Measurements from ENCODE around the gene PSMG4. TPM values are rescaled to one million over a fixed set of nuclear protein-coding genes. Genes with fewer than 3 reads are reported as not detected.
"Not testable (repeated sequence)": the region's sequence is repeated elsewhere in the genome, so short reads cannot be mapped to it uniquely, and the experiment has no call there.

The PSMG4 gene
- total RNA-seq, 1 donor from 2014 or later: 21.2 TPM

- ATAC-seq; intact Hi-C loops (cut with DNase I): not testable (repeated sequence)
- DNase-seq (ENCODE audit: low spot score): peak; percentile 13
Measured at GRCh38 chr6:3244832-3245161, 13.9 kb upstream of the PSMG4 start.

- intact Hi-C loops (cut with DNase I): no loop called here
- ATAC-seq: no peak
- DNase-seq (ENCODE audit: low spot score): peak; percentile 28
Measured at GRCh38 chr6:3245216-3245615, 13.5 kb upstream of the PSMG4 start.

GRCh38 chr6:3247255-3248146 is 11.2 kb upstream of the PSMG4 start:
- ATAC-seq (peak; percentile 87), DNase-seq (ENCODE audit: low spot score) (peak; percentile 88)
- intact Hi-C loops (cut with DNase I): no loop called here

- intact Hi-C loops (cut with DNase I): loop anchor here (10.0 kb wide), 1 partner anchor 85 kb away; no protein-coding TSS in a partner anchor
- DNase-seq (ENCODE audit: low spot score) (no peak), ATAC-seq (no peak)
Measured at GRCh38 chr6:3249821-3250220, 8.9 kb upstream of the PSMG4 start.

GRCh38 chr6:3250231-3250675 is 8.5 kb upstream of the PSMG4 start:
- intact Hi-C loops (cut with DNase I): loop anchor here (10.0 kb wide), 1 partner anchor 85 kb away; no protein-coding TSS in a partner anchor
- no peak for DNase-seq (ENCODE audit: low spot score)
- no peak for ATAC-seq

- intact Hi-C loops (cut with DNase I): loop anchor here (10.0 kb wide), 1 partner anchor 87 kb away; no protein-coding TSS in a partner anchor
- ATAC-seq: peak; percentile 78
Measured at GRCh38 chr6:3251462-3252314, 7.1 kb upstream of the PSMG4 start.

GRCh38 chr6:3252369-3252768 is 6.4 kb upstream of the PSMG4 start:
- no peak for ATAC-seq
- DNase-seq (ENCODE audit: low spot score): no peak
- intact Hi-C loops (cut with DNase I): loop anchor here (10.0 kb wide), 1 partner anchor 88 kb away; no protein-coding TSS in a partner anchor

More at GRCh38 chr6:3251462-3252314, 7.1 kb upstream of the PSMG4 start:
- DNase-seq (ENCODE audit: low spot score): peak; percentile 92

GRCh38 chr6:3252861-3253596 is 5.7 kb upstream of the PSMG4 start:
- DNase-seq (ENCODE audit: low spot score) (no peak), ATAC-seq (no peak)
- intact Hi-C loops (cut with DNase I): loop anchor here (10.0 kb wide), 1 partner anchor 88 kb away; no protein-coding TSS in a partner anchor

- no peak for ATAC-seq
- intact Hi-C loops (cut with DNase I): loop anchor here (10.0 kb wide), 1 partner anchor 89 kb away; no protein-coding TSS in a partner anchor
- no peak for DNase-seq (ENCODE audit: low spot score)
Measured at GRCh38 chr6:3253597-3253961, 5.2 kb upstream of the PSMG4 start.

GRCh38 chr6:3258201-3258600 is 546 bp upstream of the PSMG4 start:
- DNase-seq (ENCODE audit: low spot score): no peak
- no peak for ATAC-seq
- intact Hi-C loops (cut with DNase I): loop anchor here (5.0 to 10.0 kb wide), 2 partner anchors 93 to 136 kb away; no protein-coding TSS in a partner anchor

- DNase-seq (ENCODE audit: low spot score): no peak
- intact Hi-C loops (cut with DNase I): loop anchor here (5.0 to 10.0 kb wide), 2 partner anchors 95 to 137 kb away; no protein-coding TSS in a partner anchor
- no peak for ATAC-seq
Measured at GRCh38 chr6:3259491-3259958, 778 bp downstream of the PSMG4 start.

GRCh38 chr6:3260296-3260695 is 1.5 kb downstream of the PSMG4 start:
- intact Hi-C loops (cut with DNase I): no loop called here
- no peak for DNase-seq (ENCODE audit: low spot score)
- no peak for ATAC-seq

GRCh38 chr6:3260772-3261517 is 2.2 kb downstream of the PSMG4 start:
- intact Hi-C loops (cut with DNase I): no loop called here
- DNase-seq (ENCODE audit: low spot score) (no peak), ATAC-seq (no peak)

GRCh38 chr6:3261518-3261820 is 2.7 kb downstream of the PSMG4 start:
- no peak for DNase-seq (ENCODE audit: low spot score)
- no peak for ATAC-seq
- intact Hi-C loops (cut with DNase I): no loop called here

- ATAC-seq: no peak
- DNase-seq (ENCODE audit: low spot score): no peak
Measured at GRCh38 chr6:3261921-3262320, 3.2 kb downstream of the PSMG4 start.

GRCh38 chr6:3263096-3263495 is 4.3 kb downstream of the PSMG4 start:
- ATAC-seq (no peak), DNase-seq (ENCODE audit: low spot score) (no peak)
- intact Hi-C loops (cut with DNase I): no loop called here

More at GRCh38 chr6:3261921-3262320, 3.2 kb downstream of the PSMG4 start:
- intact Hi-C loops (cut with DNase I): no loop called here

GRCh38 chr6:3264356-3264755 is 5.6 kb downstream of the PSMG4 start:
- DNase-seq (ENCODE audit: low spot score) (no peak), ATAC-seq (no peak)
- intact Hi-C loops (cut with DNase I): no loop called here

- ATAC-seq: no peak
Measured at GRCh38 chr6:3265671-3266070, 6.9 kb downstream of the PSMG4 start.

More at GRCh38 chr6:3265671-3266070, 6.9 kb downstream of the PSMG4 start:
- no peak for DNase-seq (ENCODE audit: low spot score)
- intact Hi-C loops (cut with DNase I): no loop called here
